Neuron (in vitro differentiated cells): ENCODE data around the gene DPH7.
"Not testable (repeated sequence)": the region's sequence is repeated elsewhere in the genome, so short reads cannot be mapped to it uniquely, and the experiment has no call there.

Experiments used
- H2AFZ ChIP-seq: one replicate; pipeline ENCODE4 v1.6.1; 2013; ENCODE audit warnings: low read depth, mild to moderate bottlenecking, inconsistent platforms, low read length, moderate library complexity
- H3K27me3 ChIP-seq: one replicate; pipeline ENCODE4 v1.6.1; 2013; ENCODE audit warnings: low read length; ENCODE audit not compliant: insufficient read depth
- H3K36me3 ChIP-seq: one replicate; pipeline ENCODE4 v1.6.1; 2013; ENCODE audit warnings: low read length; ENCODE audit not compliant: insufficient read depth
- H3K4me1 ChIP-seq: one replicate; pipeline ENCODE4 v1.6.1; 2013; ENCODE audit warnings: low read length; ENCODE audit not compliant: insufficient read depth
- H3K4me3 ChIP-seq: 2 replicates; pipeline ENCODE4 v1.5.1; 2013; ENCODE audit warnings: mild to moderate bottlenecking, low read length, moderate library complexity
- H3K9me3 ChIP-seq: one replicate; pipeline ENCODE4 v1.6.1; 2013; ENCODE audit warnings: low read length

The DPH7 gene

DNA sequence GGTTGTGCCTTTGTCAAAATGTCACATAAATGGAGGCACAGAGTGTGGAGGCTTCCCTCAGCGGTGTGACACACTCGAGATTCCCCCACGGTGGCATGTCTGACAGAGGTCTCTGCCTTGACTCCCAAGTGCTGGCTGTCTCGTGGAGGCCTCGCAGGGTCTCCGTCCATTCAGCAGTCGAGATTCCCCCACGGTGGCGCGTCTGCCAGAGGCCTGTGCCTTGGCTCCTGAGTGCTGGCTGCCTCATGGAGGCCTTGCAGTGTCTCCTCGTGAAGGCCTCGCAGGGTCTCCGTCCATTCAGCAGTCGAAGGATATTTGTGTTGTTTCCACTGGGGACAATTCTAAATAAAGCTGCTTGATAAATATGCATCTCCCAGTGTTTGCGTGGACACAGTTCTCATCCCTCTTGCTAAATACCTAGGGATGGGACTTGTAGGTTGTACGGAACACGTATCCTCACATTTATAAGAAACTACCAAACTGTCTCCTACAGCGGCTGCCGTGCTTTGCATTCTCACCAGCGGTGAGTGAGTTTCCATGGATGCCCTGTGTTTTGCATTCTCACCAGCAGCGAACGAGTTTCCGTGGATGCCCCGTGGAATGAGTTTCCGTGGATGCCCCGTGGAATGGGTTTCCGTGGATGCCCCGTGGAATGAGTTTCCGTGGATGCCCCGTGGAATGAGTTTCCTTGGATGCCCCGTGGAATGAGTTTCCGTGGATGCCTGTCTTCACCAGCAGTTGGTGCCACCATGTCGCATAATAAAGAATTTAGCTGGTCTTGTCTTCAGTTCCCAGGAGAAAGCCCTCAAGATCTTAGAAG is 54.4 kb downstream of the DPH7 start:
- Histone ChIP-seq H3K4me1 (peaks cover 2% of the 10 kb centered on the region), H2AFZ (no peak overlapping the region)

GRCh38 chr9:137522746-137523455 is 55.8 kb downstream of the DPH7 start:
- no peaks in the 10 kb centered on the region for H3K36me3 ChIP-seq
- no peaks in the 10 kb centered on the region for H3K27me3 ChIP-seq
- peaks cover 2% of the 10 kb centered on the region for H3K4me1 ChIP-seq
- no peak overlapping the region for H3K4me3 ChIP-seq
- H2AFZ ChIP-seq, result no peak overlapping the region
- H3K9me3 ChIP-seq, result no peaks in the 10 kb centered on the region

More for the DNA sequence above, 54.4 kb downstream of the DPH7 start:
- H3K36me3 ChIP-seq, result no peaks in the 10 kb centered on the region
- no peak overlapping the region for H3K4me3 ChIP-seq
- no peaks in the 10 kb centered on the region for H3K27me3 ChIP-seq
- no peaks in the 10 kb centered on the region for H3K9me3 ChIP-seq

GRCh38 chr9:137521405-137521985 is 57.2 kb downstream of the DPH7 start:
- Histone ChIP-seq H3K36me3 (no peaks in the 10 kb centered on the region), H3K4me1 (peaks cover 2% of the 10 kb centered on the region), H3K4me3 (no peak overlapping the region), H3K27me3 (no peaks in the 10 kb centered on the region), H2AFZ (no peak overlapping the region), H3K9me3 (no peaks in the 10 kb centered on the region)

GRCh38 chr9:137520614-137521404 is 57.9 kb downstream of the DPH7 start:
- H2AFZ ChIP-seq, result no peak overlapping the region
- H3K27me3 ChIP-seq, result no peaks in the 10 kb centered on the region
- H3K9me3 ChIP-seq, result no peaks in the 10 kb centered on the region
- H3K36me3 ChIP-seq, result no peaks in the 10 kb centered on the region
- H3K4me3 ChIP-seq, result no peak overlapping the region
- H3K4me1 ChIP-seq, result peaks cover 2% of the 10 kb centered on the region

DNA sequence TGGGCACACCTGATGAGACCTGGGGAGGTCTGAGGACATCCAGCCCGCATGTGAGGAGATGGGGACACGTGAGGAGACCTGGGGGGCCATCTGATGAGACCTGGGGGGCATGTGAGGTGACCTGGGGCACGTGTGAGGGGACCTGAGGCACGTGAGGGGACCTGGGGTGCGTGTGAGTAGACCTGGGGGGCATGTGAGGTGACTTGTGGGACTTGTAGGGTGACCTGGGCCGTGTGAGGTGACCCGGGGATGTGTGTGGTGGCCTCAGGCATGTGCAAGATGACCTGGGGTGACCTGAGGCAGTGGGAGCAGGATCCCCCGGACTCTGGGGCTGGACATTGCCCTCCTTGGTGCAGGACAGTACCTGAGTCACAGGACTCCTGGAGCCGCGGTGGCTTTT is 59.2 kb downstream of the DPH7 start:
- H2AFZ ChIP-seq, result no peak overlapping the region
- H3K9me3 ChIP-seq, result no peaks in the 10 kb centered on the region
- no peaks in the 10 kb centered on the region for H3K36me3 ChIP-seq
- no peaks in the 10 kb centered on the region for H3K27me3 ChIP-seq
- H3K4me3 ChIP-seq, result no peak overlapping the region
- no peaks in the 10 kb centered on the region for H3K4me1 ChIP-seq

DNA sequence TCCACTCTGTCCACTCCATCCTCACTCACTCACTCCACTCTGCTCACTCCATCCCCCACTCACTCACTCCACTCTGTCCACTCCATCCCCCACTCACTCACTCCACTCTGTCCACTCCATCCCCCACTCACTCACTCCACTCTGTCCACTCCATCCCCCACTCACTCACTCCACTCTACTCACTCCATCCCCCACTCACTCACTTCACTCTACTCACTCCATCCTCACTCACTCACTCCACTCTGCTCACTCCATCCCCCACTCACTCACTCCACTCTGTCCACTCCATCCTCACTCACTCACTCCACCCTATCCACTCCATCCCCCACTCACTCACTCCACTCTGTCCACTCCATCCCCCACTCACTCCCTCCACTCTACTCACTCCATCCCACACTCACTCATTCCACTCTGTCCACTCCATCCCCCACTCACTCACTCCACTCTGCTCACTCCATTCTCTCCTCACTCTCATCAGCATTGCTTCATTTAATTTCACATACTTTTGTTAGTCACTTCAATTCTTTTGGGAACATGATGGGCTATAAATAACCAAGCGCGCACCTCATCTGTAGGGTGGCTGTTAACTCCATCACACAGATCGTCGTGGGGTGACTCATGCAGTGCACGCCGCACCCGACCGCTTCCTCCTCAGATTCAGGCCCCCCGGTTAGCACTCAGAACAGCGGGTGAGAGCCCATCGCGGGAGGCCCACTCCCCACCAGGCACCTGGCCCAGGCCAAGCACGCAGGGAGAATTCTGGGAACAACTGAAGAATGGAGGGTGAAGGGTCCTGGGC is 59.9 kb downstream of the DPH7 start:
- not testable (repeated sequence) for H3K4me1 ChIP-seq, H3K36me3 ChIP-seq, H3K9me3 ChIP-seq, H2AFZ ChIP-seq, H3K4me3 ChIP-seq, H3K27me3 ChIP-seq

GRCh38 chr9:137516144-137516917 is 62.4 kb downstream of the DPH7 start:
- no peak overlapping the region for H3K4me3 ChIP-seq
- no peak overlapping the region for H2AFZ ChIP-seq
- H3K4me1 ChIP-seq, result no peaks in the 10 kb centered on the region
- H3K27me3 ChIP-seq, result no peaks in the 10 kb centered on the region
- no peaks in the 10 kb centered on the region for H3K36me3 ChIP-seq
- no peaks in the 10 kb centered on the region for H3K9me3 ChIP-seq

DNA sequence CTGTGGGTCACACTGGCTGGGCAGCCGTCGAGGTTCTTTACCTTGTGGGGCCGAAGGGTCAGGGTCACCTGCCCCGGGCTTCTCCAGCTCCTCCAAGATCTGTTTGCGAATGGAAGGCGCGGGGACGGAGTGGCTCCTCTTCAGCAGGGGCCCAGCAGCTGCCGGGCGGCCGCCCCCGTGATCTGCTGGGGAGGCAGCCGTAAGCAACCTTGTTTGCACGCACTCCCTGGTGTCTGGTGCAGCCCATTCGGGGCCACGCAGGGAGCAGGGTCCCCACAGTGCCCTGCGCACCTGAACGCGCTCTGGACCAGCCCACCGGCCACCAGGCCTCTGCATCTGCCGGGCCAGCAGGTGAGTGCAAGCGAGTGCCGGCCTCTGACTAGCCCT is 63.4 kb downstream of the DPH7 start:
- Histone ChIP-seq H3K9me3 (no peaks in the 10 kb centered on the region), H3K4me3 (no peak overlapping the region), H3K27me3 (no peaks in the 10 kb centered on the region), H3K36me3 (no peaks in the 10 kb centered on the region), H2AFZ (no peak overlapping the region), H3K4me1 (no peaks in the 10 kb centered on the region)

DNA sequence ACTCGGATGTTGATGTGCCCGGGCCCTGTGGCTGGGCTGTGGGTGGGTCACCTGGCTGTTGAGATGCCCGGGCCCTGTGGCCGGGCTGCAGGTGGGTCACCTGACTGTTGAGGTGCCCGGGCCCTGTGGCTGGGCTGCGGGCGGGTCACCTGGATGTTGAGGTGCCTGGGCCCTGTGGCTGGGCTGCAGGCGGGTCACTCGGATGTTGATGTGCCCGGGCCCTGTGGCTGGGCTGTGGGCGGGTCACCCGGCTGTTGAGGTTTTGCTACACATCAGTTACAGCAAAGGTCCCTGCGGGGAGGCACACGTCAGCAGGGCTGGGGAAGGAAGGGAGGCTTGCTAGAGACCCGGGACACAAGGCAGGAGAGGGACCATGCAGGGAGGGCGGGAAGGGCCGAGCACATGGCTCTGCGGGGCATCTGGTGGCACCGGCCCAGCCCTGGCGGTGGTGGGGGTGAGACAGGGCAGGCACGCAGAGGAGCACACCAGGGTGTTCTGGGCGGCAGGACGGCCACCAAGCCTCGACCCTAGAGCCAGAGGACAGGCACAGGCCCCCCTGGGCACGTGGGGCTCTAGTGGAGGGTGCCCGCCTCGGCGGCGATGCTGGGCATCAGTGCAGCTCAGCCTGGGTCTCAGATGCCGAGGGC is 63.9 kb downstream of the DPH7 start:
- H3K4me1 ChIP-seq, result no peaks in the 10 kb centered on the region
- H3K4me3 ChIP-seq, result no peak overlapping the region
- no peaks in the 10 kb centered on the region for H3K9me3 ChIP-seq
- no peaks in the 10 kb centered on the region for H3K27me3 ChIP-seq
- no peak overlapping the region for H2AFZ ChIP-seq
- no peaks in the 10 kb centered on the region for H3K36me3 ChIP-seq

DNA sequence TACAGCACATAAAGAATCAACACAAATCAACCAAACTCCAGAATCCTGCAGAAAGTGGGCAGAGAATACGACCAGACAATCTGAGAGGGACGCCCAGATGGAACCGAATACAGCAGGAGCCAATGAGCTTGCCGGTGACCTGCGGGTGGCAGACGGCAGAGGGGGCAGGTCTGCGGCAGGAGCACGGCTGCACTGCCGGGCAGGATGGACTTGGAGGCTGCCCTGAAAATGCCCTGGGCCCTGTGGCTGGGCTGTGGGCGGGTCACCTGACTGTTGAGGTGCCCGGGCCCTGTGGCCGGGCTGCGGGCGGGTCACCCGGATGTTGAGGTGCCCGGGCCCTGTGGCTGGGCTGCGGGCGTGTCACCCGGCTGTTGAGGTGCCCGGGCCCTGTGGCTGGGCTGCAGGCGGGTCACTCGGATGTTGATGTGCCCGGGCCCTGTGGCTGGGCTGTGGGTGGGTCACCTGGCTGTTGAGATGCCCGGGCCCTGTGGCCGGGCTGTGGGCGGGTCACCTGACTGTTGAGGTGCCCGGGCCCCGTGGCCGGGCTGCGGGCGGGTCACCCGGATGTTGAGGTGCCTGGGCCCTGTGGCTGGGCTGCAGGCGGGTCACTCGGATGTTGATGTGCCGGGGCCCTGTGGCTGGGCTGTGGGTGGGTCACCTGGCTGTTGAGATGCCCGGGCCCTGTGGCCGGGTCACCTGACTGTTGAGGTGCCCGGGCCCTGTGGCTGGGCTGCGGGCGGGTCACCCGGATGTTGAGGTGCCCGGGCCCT is 64.7 kb downstream of the DPH7 start:
- not testable (repeated sequence) for H3K4me3 ChIP-seq, H2AFZ ChIP-seq, H3K4me1 ChIP-seq

GRCh38 chr9:137513136-137513535 is 65.6 kb downstream of the DPH7 start:
- not testable (repeated sequence) for H2AFZ ChIP-seq, H3K36me3 ChIP-seq, H3K9me3 ChIP-seq, H3K4me1 ChIP-seq, H3K4me3 ChIP-seq, H3K27me3 ChIP-seq

More for the DNA sequence above, 64.7 kb downstream of the DPH7 start:
- H3K9me3 ChIP-seq, H3K27me3 ChIP-seq, H3K36me3 ChIP-seq: not testable (repeated sequence)
